ENCODE results near the gene GPR161. TPM values are rescaled to one million over a fixed set of nuclear protein-coding genes. Genes with fewer than 3 reads are reported as not detected.
A peak's percentile ranks its signal among the peaks of the same experiment; 100 is the strongest.

GPR161 gene
- total and polyA plus RNA-seq, 8 donors: 1.1 to 8.1 (median 4.2) TPM

DNA sequence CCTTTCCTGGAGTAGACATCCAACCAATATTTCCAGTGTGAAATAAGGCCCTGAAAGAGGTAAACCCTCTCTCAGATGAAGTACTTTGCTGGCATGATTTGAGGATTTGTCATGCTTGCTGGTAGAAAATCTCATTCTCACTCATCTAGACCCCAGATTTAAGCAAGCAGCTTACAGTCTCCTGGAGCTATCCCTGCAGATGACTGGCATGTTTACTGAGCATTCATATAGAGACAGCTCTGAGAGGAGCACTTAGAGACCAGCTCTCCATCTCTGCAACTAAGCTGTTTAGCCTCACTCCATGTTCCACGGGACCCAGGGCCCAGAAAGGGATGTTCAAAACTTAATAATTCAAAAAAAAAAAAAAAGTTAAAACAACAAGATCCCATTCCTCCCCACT, 34.2 kb downstream of the GPR161 start:
- H3K27ac ChIP-seq: no peak overlapping the region
- 64 to 81% (median 73%) methylated on average over 1 of the region's 1 CpG for WGBS, 5 donors
- H3K36me3 ChIP-seq: peaks cover 0 to 20% (median 16%) of the 10 kb centered on the region in 4 donors
- TF ChIP-seq EP300 (IDR thresholded peaks at IDR 0.05) (no peak), POLR2A (IDR thresholded peaks at IDR 0.05) (no peak), POLR2AphosphoS5 (IDR thresholded peaks at IDR 0.05) (no peak)
- TF ChIP-seq, protein P1, sequence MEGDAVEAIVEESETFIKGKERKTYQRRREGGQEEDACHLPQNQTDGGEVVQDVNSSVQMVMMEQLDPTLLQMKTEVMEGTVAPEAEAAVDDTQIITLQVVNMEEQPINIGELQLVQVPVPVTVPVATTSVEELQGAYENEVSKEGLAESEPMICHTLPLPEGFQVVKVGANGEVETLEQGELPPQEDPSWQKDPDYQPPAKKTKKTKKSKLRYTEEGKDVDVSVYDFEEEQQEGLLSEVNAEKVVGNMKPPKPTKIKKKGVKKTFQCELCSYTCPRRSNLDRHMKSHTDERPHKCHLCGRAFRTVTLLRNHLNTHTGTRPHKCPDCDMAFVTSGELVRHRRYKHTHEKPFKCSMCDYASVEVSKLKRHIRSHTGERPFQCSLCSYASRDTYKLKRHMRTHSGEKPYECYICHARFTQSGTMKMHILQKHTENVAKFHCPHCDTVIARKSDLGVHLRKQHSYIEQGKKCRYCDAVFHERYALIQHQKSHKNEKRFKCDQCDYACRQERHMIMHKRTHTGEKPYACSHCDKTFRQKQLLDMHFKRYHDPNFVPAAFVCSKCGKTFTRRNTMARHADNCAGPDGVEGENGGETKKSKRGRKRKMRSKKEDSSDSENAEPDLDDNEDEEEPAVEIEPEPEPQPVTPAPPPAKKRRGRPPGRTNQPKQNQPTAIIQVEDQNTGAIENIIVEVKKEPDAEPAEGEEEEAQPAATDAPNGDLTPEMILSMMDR (IDR thresholded peaks at IDR 0.05): no peak
- H3K4me3 ChIP-seq: no peak overlapping the region
- H3K4me1 ChIP-seq: peaks cover 0 to 11% (median 4%) of the 10 kb centered on the region in 4 donors
- no peaks in the 10 kb centered on the region for H3K9me3 ChIP-seq
- intact Hi-C loops (cut with DNase I; ENCODE audit: low total_unique reads): no loop called here
- no peaks in the 10 kb centered on the region for H3K27me3 ChIP-seq
- DNase-seq: no peak

GRCh38 chr1:168101336-168101735, 35.4 kb downstream of the GPR161 start:
- no peak overlapping the region for H3K4me3 ChIP-seq
- TF ChIP-seq POLR2AphosphoS5 (IDR thresholded peaks at IDR 0.05) (no peak), EP300 (IDR thresholded peaks at IDR 0.05) (no peak), POLR2A (IDR thresholded peaks at IDR 0.05) (no peak)
- TF ChIP-seq, protein P1 (IDR thresholded peaks at IDR 0.05): no peak
- H3K9me3 ChIP-seq: no peaks in the 10 kb centered on the region
- H3K27ac ChIP-seq: no peak overlapping the region
- WGBS, 5 donors: 89 to 94% (median 93%) methylated on average over 7 to 8 of the region's 8 CpGs
- intact Hi-C loops (cut with DNase I; ENCODE audit: low total_unique reads): no loop called here
- no peaks in the 10 kb centered on the region for H3K27me3 ChIP-seq
- no peak for DNase-seq
- peaks cover 0 to 30% (median 23%) of the 10 kb centered on the region in 4 donors for H3K36me3 ChIP-seq
- peaks cover 0 to 11% (median 4%) of the 10 kb centered on the region in 4 donors for H3K4me1 ChIP-seq

GRCh38 chr1:168100315-168101002, 36.3 kb downstream of the GPR161 start:
- H3K27ac ChIP-seq: no peak overlapping the region
- peaks cover 0 to 34% (median 26%) of the 10 kb centered on the region in 4 donors for H3K36me3 ChIP-seq
- no peak for DNase-seq
- H3K9me3 ChIP-seq: no peaks in the 10 kb centered on the region
- peaks cover 0 to 11% (median 4%) of the 10 kb centered on the region in 4 donors for H3K4me1 ChIP-seq
- WGBS, 5 donors: 88 to 96% (median 92%) methylated on average over 7 of the region's 7 CpGs
- no peaks in the 10 kb centered on the region for H3K27me3 ChIP-seq
- intact Hi-C loops (cut with DNase I; ENCODE audit: low total_unique reads): no loop called here
- TF ChIP-seq POLR2AphosphoS5 (IDR thresholded peaks at IDR 0.05) (no peak), POLR2A (IDR thresholded peaks at IDR 0.05) (no peak), EP300 (IDR thresholded peaks at IDR 0.05) (no peak)
- TF ChIP-seq, protein P1 (IDR thresholded peaks at IDR 0.05): no peak
- H3K4me3 ChIP-seq: no peak overlapping the region

DNA sequence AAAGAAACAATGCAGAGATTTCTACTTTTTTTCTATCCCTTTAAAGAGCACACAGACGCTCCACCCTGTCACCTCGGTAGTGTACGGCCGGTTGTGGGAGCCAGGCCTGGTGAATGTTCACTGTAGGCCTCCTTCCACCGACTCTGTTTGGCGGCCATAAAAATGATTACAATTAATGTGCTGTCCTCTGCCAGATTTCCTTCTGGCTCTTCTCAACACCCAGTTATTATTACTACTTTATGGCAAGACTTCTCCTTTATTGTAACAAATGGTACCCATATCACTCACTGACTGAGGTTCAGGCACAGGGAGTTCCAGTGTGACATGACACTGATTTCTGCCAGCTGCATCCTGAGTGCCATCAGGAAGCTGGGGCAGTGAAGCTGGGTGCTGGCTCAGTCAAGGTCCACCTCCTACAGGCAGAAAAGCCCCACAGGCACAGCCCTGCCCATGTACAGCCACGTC, 37.4 kb downstream of the GPR161 start:
- peak in 1 of 2 donors; percentile 31 for DNase-seq
- 78 to 92% (median 81%) methylated on average over 7 of the region's 7 CpGs for WGBS, 5 donors
- no peak overlapping the region for H3K27ac ChIP-seq
- peaks cover 0 to 31% (median 24%) of the 10 kb centered on the region in 4 donors for H3K36me3 ChIP-seq
- H3K4me3 ChIP-seq: no peak overlapping the region
- H3K27me3 ChIP-seq: no peaks in the 10 kb centered on the region
- TF ChIP-seq POLR2AphosphoS5 (IDR thresholded peaks at IDR 0.05): no peak
- TF ChIP-seq POLR2A (IDR thresholded peaks at IDR 0.05): no peak
- TF ChIP-seq EP300 (IDR thresholded peaks at IDR 0.05): no peak
- TF ChIP-seq, protein P1 (IDR thresholded peaks at IDR 0.05): no peak
- H3K4me1 ChIP-seq: peaks cover 0 to 11% (median 4%) of the 10 kb centered on the region in 4 donors
- H3K9me3 ChIP-seq: no peaks in the 10 kb centered on the region
- intact Hi-C loops (cut with DNase I; ENCODE audit: low total_unique reads): no loop called here
